Measurements from ENCODE around the gene PGAM1.

The PGAM1 gene

GRCh38 chr10:97400665-97401454 is 25.1 kb upstream of the PGAM1 start, which contains the start of gene RRP12:
Gene RRP12 (minus strand): TSS chr10:97401340. CDS start chr10:97401231, 109 bp downstream.
- Histone ChIP-seq H3K4me1 (ENCODE audit: control insufficient read depth, insufficient read depth, low read length) (0 out of 2 replicates have a peak, but pooled peaks cover 4% of the 10 kb centered on the region), H3K27ac (ENCODE audit: extremely low read depth, low read depth, low read length) (peak within 1 kb of the TSS; percentile 52), H3K36me3 (ENCODE audit: control insufficient read depth in 2 of 2, insufficient read depth in 1 of 2, low read length in 2 of 2) (peaks cover 16 to 19% of the 10 kb centered on the region in 2 experiments; a peak in 2 of 3 replicates), H3K4me3 (ENCODE audit: low read depth, low read length) (peak within 1 kb of the TSS; percentile 79), H3K9me3 (ENCODE audit: control insufficient read depth, insufficient read depth, low read depth, low read length) (no peaks in the 10 kb centered on the region)
- ChIA-PET CTCF (interaction anchor here (0.6 to 1.1 kb wide), 6 partner anchors 32 to 1344 kb away, joined by 3 to 6 read pairs (median 3); no protein-coding TSS in a partner anchor), POLR2A (interaction anchor here (1.0 to 2.6 kb wide), 13 partner anchors 10 to 313 kb away, joined by 3 to 18 read pairs (median 3); partner anchors contain the start of genes ARHGAP19, FRAT2 and MARVELD1)
- TF ChIP-seq ZNF133 (tag by site-specific recombination; IDR thresholded peaks at IDR 0.05) (no peak), ZNF488 (tag by site-specific recombination; IDR thresholded peaks at IDR 0.05) (no peak), ZNF624 (tag by site-specific recombination; IDR thresholded peaks at IDR 0.05) (no peak), ZNF112 (tag by site-specific recombination; IDR thresholded peaks at IDR 0.05) (no peak), ZNF658 (tag by site-specific recombination; IDR thresholded peaks at IDR 0.05) (no peak), ZNF701 (tag by site-specific recombination; IDR thresholded peaks at IDR 0.05) (no peak), ZNF391 (tag by site-specific recombination; IDR thresholded peaks at IDR 0.05; ENCODE audit: borderline replicate concordance, low read depth) (no peak), ZNF560 (tag by site-specific recombination; IDR thresholded peaks at IDR 0.05; ENCODE audit: borderline replicate concordance) (no peak), ZNF529 (tag by site-specific recombination; IDR thresholded peaks at IDR 0.05; ENCODE audit: insufficient replicate concordance) (no peak), TCF7L2 (IDR thresholded peaks at IDR 0.05; ENCODE audit: borderline replicate concordance, low read depth, low read length) (no peak), PRDM1 (tag by site-specific recombination; IDR thresholded peaks at IDR 0.05) (no peak), ZNF585B (tag by site-specific recombination; IDR thresholded peaks at IDR 0.05) (no peak), SP7 (tag by site-specific recombination; IDR thresholded peaks at IDR 0.05) (0 out of 2 replicates have a peak, but pooled peaks have one; percentile 13), ZNF302 (tag by site-specific recombination; IDR thresholded peaks at IDR 0.05; ENCODE audit: low read depth) (no peak), ZNF169 (tag by site-specific recombination; IDR thresholded peaks at IDR 0.05) (no peak), ZNF416 (tag by site-specific recombination; IDR thresholded peaks at IDR 0.05) (no peak), ZNF202 (tag by site-specific recombination; IDR thresholded peaks at IDR 0.05; ENCODE audit: borderline replicate concordance) (no peak), ZNF548 (tag by site-specific recombination; IDR thresholded peaks at IDR 0.05) (no peak), EGR2 (tag by site-specific recombination; IDR thresholded peaks at IDR 0.05; ENCODE audit: low read depth) (no peak), ZNF501 (tag by site-specific recombination; IDR thresholded peaks at IDR 0.05) (no peak), ZNF404 (tag by site-specific recombination; IDR thresholded peaks at IDR 0.05) (no peak), ZNF274 (IDR thresholded peaks at IDR 0.05; ENCODE audit: low read length) (no peak), ZNF274 (tag by site-specific recombination; IDR thresholded peaks at IDR 0.05; ENCODE audit: borderline replicate concordance) (no peak), ZSCAN30 (tag by site-specific recombination; IDR thresholded peaks at IDR 0.05) (0 out of 2 replicates have a peak, but pooled peaks have one; percentile 23), GLI2 (tag by site-specific recombination; IDR thresholded peaks at IDR 0.05; ENCODE audit: borderline replicate concordance, low read depth) (no peak), ZNF18 (tag by site-specific recombination; IDR thresholded peaks at IDR 0.05) (no peak), SETDB1 (IDR thresholded peaks at IDR 0.05; ENCODE audit: insufficient read length, low read length) (no peak), ZNF596 (tag by site-specific recombination; IDR thresholded peaks at IDR 0.05) (no peak), ZNF366 (tag by site-specific recombination; conservative IDR thresholded peaks at IDR 0.05) (no peak)
- TF ChIP-seq, protein P1, sequence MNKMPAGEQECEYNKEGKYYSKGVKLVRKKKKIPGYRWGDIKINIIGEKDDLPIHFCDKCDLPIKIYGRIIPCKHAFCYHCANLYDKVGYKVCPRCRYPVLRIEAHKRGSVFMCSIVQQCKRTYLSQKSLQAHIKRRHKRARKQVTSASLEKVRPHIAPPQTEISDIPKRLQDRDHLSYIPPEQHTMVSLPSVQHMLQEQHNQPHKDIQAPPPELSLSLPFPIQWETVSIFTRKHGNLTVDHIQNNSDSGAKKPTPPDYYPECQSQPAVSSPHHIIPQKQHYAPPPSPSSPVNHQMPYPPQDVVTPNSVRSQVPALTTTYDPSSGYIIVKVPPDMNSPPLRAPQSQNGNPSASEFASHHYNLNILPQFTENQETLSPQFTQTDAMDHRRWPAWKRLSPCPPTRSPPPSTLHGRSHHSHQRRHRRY (tag by site-specific recombination; IDR thresholded peaks at IDR 0.05) = no peak
- TF ChIP-seq, protein P2, sequence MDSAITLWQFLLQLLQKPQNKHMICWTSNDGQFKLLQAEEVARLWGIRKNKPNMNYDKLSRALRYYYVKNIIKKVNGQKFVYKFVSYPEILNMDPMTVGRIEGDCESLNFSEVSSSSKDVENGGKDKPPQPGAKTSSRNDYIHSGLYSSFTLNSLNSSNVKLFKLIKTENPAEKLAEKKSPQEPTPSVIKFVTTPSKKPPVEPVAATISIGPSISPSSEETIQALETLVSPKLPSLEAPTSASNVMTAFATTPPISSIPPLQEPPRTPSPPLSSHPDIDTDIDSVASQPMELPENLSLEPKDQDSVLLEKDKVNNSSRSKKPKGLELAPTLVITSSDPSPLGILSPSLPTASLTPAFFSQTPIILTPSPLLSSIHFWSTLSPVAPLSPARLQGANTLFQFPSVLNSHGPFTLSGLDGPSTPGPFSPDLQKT (IDR thresholded peaks at IDR 0.05; ENCODE audit: borderline replicate concordance, low read depth, low read length) = no peak
- TF ChIP-seq, protein P3, sequence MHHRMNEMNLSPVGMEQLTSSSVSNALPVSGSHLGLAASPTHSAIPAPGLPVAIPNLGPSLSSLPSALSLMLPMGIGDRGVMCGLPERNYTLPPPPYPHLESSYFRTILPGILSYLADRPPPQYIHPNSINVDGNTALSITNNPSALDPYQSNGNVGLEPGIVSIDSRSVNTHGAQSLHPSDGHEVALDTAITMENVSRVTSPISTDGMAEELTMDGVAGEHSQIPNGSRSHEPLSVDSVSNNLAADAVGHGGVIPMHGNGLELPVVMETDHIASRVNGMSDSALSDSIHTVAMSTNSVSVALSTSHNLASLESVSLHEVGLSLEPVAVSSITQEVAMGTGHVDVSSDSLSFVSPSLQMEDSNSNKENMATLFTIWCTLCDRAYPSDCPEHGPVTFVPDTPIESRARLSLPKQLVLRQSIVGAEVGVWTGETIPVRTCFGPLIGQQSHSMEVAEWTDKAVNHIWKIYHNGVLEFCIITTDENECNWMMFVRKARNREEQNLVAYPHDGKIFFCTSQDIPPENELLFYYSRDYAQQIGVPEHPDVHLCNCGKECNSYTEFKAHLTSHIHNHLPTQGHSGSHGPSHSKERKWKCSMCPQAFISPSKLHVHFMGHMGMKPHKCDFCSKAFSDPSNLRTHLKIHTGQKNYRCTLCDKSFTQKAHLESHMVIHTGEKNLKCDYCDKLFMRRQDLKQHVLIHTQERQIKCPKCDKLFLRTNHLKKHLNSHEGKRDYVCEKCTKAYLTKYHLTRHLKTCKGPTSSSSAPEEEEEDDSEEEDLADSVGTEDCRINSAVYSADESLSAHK (tag by site-specific recombination; IDR thresholded peaks at IDR 0.05) = no peak

Measured in HEK293 (cell line).